GM12878 (cell line): ENCODE data around the gene MEAF6. TPM values are rescaled to one million over a fixed set of nuclear protein-coding genes. Genes with fewer than 3 reads are reported as not detected.

Experiments
- ATAC-seq: fragments of 200-7000 bp; cut with Tn5 transposase; 3 replicates; pipeline ENCODE4 v1.9.1; 2020; ENCODE audit warnings: mild to moderate bottlenecking, moderate library complexity
- BruUV-seq: library from RNA; stranded (reverse); fragments of 400-500 nt; replicated peaks from 2 replicates; lab custom pipeline; 2021; lab: Mats Ljungman, UMichigan
- CTCF ChIA-PET: fragments of 300-600 bp; sonication (Branson Sonifier 250); formaldehyde crosslinking; extraction: SDS; loops from one replicate; lab custom pipeline; 2021; ENCODE audit warnings: inconsistent platforms; lab: Yijun Ruan, JAX
- POLR2A ChIA-PET: fragments of 350-600 bp; formaldehyde crosslinking; extraction: SDS; loops from one replicate; lab custom pipeline; 2021; ENCODE audit warnings: inconsistent platforms; lab: Charles Lee
- RAD21 ChIA-PET: fragments of 300-600 bp; sonication (Branson Sonifier 250); formaldehyde crosslinking; loops from one replicate; lab custom pipeline; 2023; ENCODE audit warnings: antibody characterized with exemption; ENCODE audit not compliant: unreplicated experiment; lab: Charles Lee
- SMC1A ChIA-PET: fragments of 300-600 bp; sonication (Branson Sonifier 250); formaldehyde crosslinking; loops from one replicate; lab custom pipeline; 2023; ENCODE audit not compliant: unreplicated experiment, uncharacterized antibody; lab: Charles Lee
- DNase-seq: peaks from one replicate; pipeline ENCODE4 v3.0.0-alpha.2; 2011; ENCODE audit warnings: low read depth, low spot score
- FAIRE-seq: peaks from 3 replicates; lab custom pipeline; 2011; peaks lifted over from hg19 to GRCh38; lab: Jason Lieb, UNC
- H2AFZ ChIP-seq: 2 replicates; pipeline ENCODE4 v1.6.0; 2011; ENCODE audit warnings: low read depth, low read length, control low read depth; ENCODE audit not compliant: control insufficient read depth
- H3K27ac ChIP-seq: 2 replicates; pipeline ENCODE4 v1.5.1; 2011; ENCODE audit warnings: control low read depth; ENCODE audit not compliant: control insufficient read depth, insufficient read depth
- H3K27me3 ChIP-seq, 2 experiments: replicated peaks in 1 of 2; 2 replicates each; pipeline versions ENCODE4 v1.6.0 to v1.6.1; 2011; ENCODE audit warnings: low read length in 1 of 2; ENCODE audit not compliant: control insufficient read depth in 2 of 2, insufficient read depth in 2 of 2
- H3K36me3 ChIP-seq, 2 experiments: 2 replicates each; pipeline ENCODE4 v1.5.1; 2011; ENCODE audit warnings: low read length in 1 of 2; ENCODE audit not compliant: control insufficient read depth in 2 of 2, insufficient read depth in 2 of 2
- H3K4me1 ChIP-seq: 2 replicates; pipeline ENCODE4 v1.6.1; 2011; ENCODE audit warnings: mild to moderate bottlenecking, low read length, moderate library complexity, mixed read lengths; ENCODE audit not compliant: control insufficient read depth, insufficient read depth
- H3K4me2 ChIP-seq: 2 replicates; pipeline ENCODE4 v1.6.0; 2011; ENCODE audit warnings: control low read depth; ENCODE audit not compliant: control insufficient read depth, insufficient read depth
- H3K4me3 ChIP-seq: fragments of 200-600 bp; sonication (generic); 2 replicates; pipeline ENCODE4 v1.5.1; 2016
- H3K79me2 ChIP-seq: 2 replicates; pipeline ENCODE4 v1.6.0; 2011; ENCODE audit warnings: low read length; ENCODE audit not compliant: control insufficient read depth, insufficient read depth
- H3K9ac ChIP-seq: 2 replicates; pipeline ENCODE4 v1.8.0; 2011; ENCODE audit warnings: low read length, control low read depth, mixed read lengths; ENCODE audit not compliant: control insufficient read depth, insufficient read depth
- H3K9me3 ChIP-seq: replicated peaks from 3 replicates; pipeline ENCODE4 v1.5.1; 2011; ENCODE audit warnings: mild to moderate bottlenecking, low read length; ENCODE audit not compliant: control insufficient read depth, insufficient read depth
- H4K20me1 ChIP-seq: 2 replicates; pipeline ENCODE4 v1.6.0; 2011; ENCODE audit not compliant: control insufficient read depth, insufficient read depth
- BACH1 ChIP-seq: fragments of 450-650 bp; IDR thresholded peaks from 2 replicates; pipeline ENCODE4 v1.6.1; 2017; ENCODE audit warnings: mild to moderate bottlenecking, borderline replicate concordance
- BMI1 ChIP-seq: fragments of 450-650 bp; IDR thresholded peaks from 2 replicates; pipeline ENCODE4 v1.6.1; 2016; ENCODE audit warnings: mild to moderate bottlenecking, moderate library complexity, borderline replicate concordance
- BRCA1 ChIP-seq: IDR thresholded peaks from 2 replicates; pipeline ENCODE4 v1.6.1; 2011; ENCODE audit warnings: low read depth, low read length, improper control_type of control experiment
- CHD4 ChIP-seq: fragments of 200-600 bp; sonication (generic); IDR thresholded peaks from 2 replicates; pipeline ENCODE4 v1.6.1; 2016; ENCODE audit warnings: mild to moderate bottlenecking
- ESRRA ChIP-seq: IDR thresholded peaks from 2 replicates; pipeline ENCODE4 v1.6.1; 2012; ENCODE audit warnings: mild to moderate bottlenecking, low read length, improper control_type of control experiment
- ETV6 ChIP-seq, 2 experiments: fragments of 450-650 bp in 1 of 2; IDR thresholded peaks in 1 of 2; conservative IDR thresholded peaks in 1 of 2; 2 replicates each; pipeline ENCODE4 v1.6.1; 2014; ENCODE audit warnings: antibody characterized with exemption in 1 of 2, borderline replicate concordance in 1 of 2, low read depth in 1 of 2, mild to moderate bottlenecking in 1 of 2, moderate library complexity in 1 of 2
- FOXM1 ChIP-seq: IDR thresholded peaks from 2 replicates; pipeline ENCODE4 v1.6.1; 2012; ENCODE audit warnings: low read depth, mild to moderate bottlenecking, inconsistent platforms, low read length, moderate library complexity
- MEF2A ChIP-seq: IDR thresholded peaks from 2 replicates; pipeline ENCODE4 v1.6.1; 2011; ENCODE audit warnings: low read depth, mild to moderate bottlenecking, low read length, moderate library complexity; ENCODE audit not compliant: insufficient read depth
- RAD51 ChIP-seq: fragments of 450-650 bp; IDR thresholded peaks from 2 replicates; pipeline ENCODE4 v1.6.1; 2016; ENCODE audit warnings: moderate library complexity, mild to moderate bottlenecking, inconsistent platforms
- RUNX3 ChIP-seq: IDR thresholded peaks from 2 replicates; pipeline ENCODE4 v1.6.1; 2012; ENCODE audit warnings: low read length, inconsistent platforms
- STAT3 ChIP-seq: IDR thresholded peaks from 2 replicates; pipeline ENCODE4 v1.6.1; 2011; ENCODE audit warnings: low read depth, low read length, improper control_type of control experiment
- TCF12 ChIP-seq: IDR thresholded peaks from 2 replicates; pipeline ENCODE4 v1.6.1; 2011; ENCODE audit warnings: low read depth, mild to moderate bottlenecking, low read length
- TCF7 ChIP-seq: IDR thresholded peaks from 2 replicates; pipeline ENCODE4 v1.6.1; 2014; ENCODE audit warnings: antibody characterized with exemption, borderline replicate concordance
- YY1 ChIP-seq: IDR thresholded peaks from 2 replicates; pipeline ENCODE4 v1.6.1; 2011; ENCODE audit warnings: low read depth, mild to moderate bottlenecking, low read length
- ZNF622 ChIP-seq: fragments of 450-650 bp; IDR thresholded peaks from 2 replicates; pipeline ENCODE4 v1.6.1; 2017; ENCODE audit warnings: mild to moderate bottlenecking, inconsistent platforms
- WGBS: methylation state at CpG from one replicate; pipeline ENCODE4 v1.1.6; 2016; ENCODE audit warnings: low lambda C conversion rate; ENCODE audit not compliant: insufficient replicate concordance, insufficient coverage; ENCODE audit errors: missing lambda C conversion rate; 5-methylcytosine and 5-hydroxymethylcytosine counted together
- in situ Hi-C: fragments of 300-500 bp; cut with MboI; formaldehyde crosslinking; loops from 9 replicates; pipeline ENCODE4 v1.14.3; 2018; ENCODE audit warnings: mixed read lengths
- intact Hi-C: fragments of 100-400 bp; cut with micrococcal nuclease; formaldehyde crosslinking; loops from one replicate; pipeline ENCODE4 v1.14.2; 2022; ENCODE audit not compliant: unreplicated experiment
- polyA plus RNA-seq, 11 experiments: library from polyadenylated mRNA; depleted of rRNA in 4 of 11; unstranded in 6 of 11; stranded (reverse) in 5 of 11; fragments of >200 nt; fragmentation: Nextera tagmentation in 4 of 11; fragmentation: Illumina TruSeq in 1 of 11; extraction: Ambion mirVana in 4 of 11; extraction: Trizol in 1 of 11; gene quantifications; 1 replicate in 1 of 11; 2 replicates in 10 of 11; pipeline versions ENCODE4 v1.2.1 to v1.2.3, GENCODE V29; 2011 to 2016; ENCODE audit warnings: inconsistent platforms in 2 of 11, missing spikeins in 2 of 11, low read depth in 1 of 11
- total RNA-seq, 4 experiments: library from RNA; depleted of rRNA in 3 of 4; stranded (reverse); fragments of >200 nt in 3 of 4; fragmentation: Illumina TruSeq in 1 of 4; extraction: Trizol in 1 of 4; gene quantifications; 2 replicates each; pipeline versions ENCODE4 v1.2.1 to v1.2.3, GENCODE V29; 2013 to 2021
- TF ChIP-seq, protein P1 (sequence below): fragments of 450-650 bp; IDR thresholded peaks from 2 replicates; pipeline ENCODE4 v1.6.1; 2017; ENCODE audit warnings: mild to moderate bottlenecking, moderate library complexity
- TF ChIP-seq, protein P2 (sequence below): IDR thresholded peaks from 2 replicates; pipeline ENCODE4 v1.6.1; 2011; ENCODE audit warnings: mild to moderate bottlenecking, low read depth, low read length, moderate library complexity; ENCODE audit not compliant: insufficient replicate concordance
- TF ChIP-seq, protein P3 (sequence below): fragments of 150-350 bp; IDR thresholded peaks from 2 replicates; pipeline ENCODE4 v1.6.1; 2014; ENCODE audit warnings: mild to moderate bottlenecking, low read depth, low read length

MEAF6 gene
- total and polyA plus RNA-seq, 10 of the 15 experiments (the other 5 are each of a cell fraction or from before 2014, with no cell fraction given) = 30.8 to 75.0 (median 58.1) TPM

DNA sequence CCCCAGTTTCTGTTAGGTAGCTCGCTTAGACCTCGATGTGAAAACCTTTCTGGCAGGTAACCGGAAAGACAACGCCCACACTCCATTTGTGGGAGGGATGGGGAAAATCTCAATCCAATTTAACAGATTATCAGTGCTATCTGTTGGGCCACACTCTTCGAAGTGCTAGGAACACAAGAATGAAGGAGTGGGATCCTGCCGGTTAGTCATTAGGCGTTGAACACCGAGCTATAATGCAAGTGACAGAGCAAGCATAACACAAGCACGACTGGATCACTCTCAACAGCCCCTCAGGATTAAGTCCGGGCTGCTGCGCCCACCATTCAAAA lies 39.0 kb upstream of the MEAF6 start:
- DNase-seq = no peak
- Histone ChIP-seq H3K79me2 (peaks cover 18% of the 10 kb centered on the region), H3K9ac (peak overlapping the region; percentile 78), H3K4me3 (peak overlapping the region; percentile 97), H3K4me1 (peaks cover 6% of the 10 kb centered on the region; the same call in 1 of the 2 replicates), H4K20me1 (no peaks in the 10 kb centered on the region), H3K9me3 (peaks cover 2% of the 10 kb centered on the region; the same call in 1 of the 3 replicates), H3K4me2 (peak overlapping the region; percentile 73), H3K27me3 (no peaks in the 10 kb centered on the region), H3K36me3 (no peaks in the 10 kb centered on the region; a peak in 2 of 4 replicates), H2AFZ (no peak overlapping the region)
- ChIA-PET CTCF (interaction anchor here (0.5 to 2.3 kb wide), 6 partner anchors 10 to 130 kb away, joined by 3 to 8 read pairs (median 4); partner anchors contain the start of gene MEAF6), POLR2A (interaction anchor here (0.5 to 1.8 kb wide), 6 partner anchors 39 to 379 kb away, joined by 3 to 9 read pairs (median 4); partner anchors contain the start of genes MEAF6 and ZC3H12A), RAD21 (interaction anchor here (0.6 to 1.4 kb wide), 6 partner anchors 39 to 138 kb away, joined by 3 to 5 read pairs (median 3); partner anchors contain the start of genes GNL2 and MEAF6), SMC1A (interaction anchor here (0.6 to 1.9 kb wide), 6 partner anchors 33 to 136 kb away, joined by 3 to 7 read pairs (median 3); a partner anchor contains a TSS)
- no peak for FAIRE-seq
- ATAC-seq = peak; percentile 43
- under 1% methylated on average over 11 of the region's 11 CpGs for WGBS
- intact Hi-C loops (loop anchor here (5.0 kb wide), 1 partner anchor 41 kb away; the partner anchor contains the start of gene MEAF6), in situ Hi-C loops (no loop called here)
- no TSS peak for BruUV-seq
- no peak for TF ChIP-seq BACH1
- no peak for TF ChIP-seq MEF2A
- TF ChIP-seq ETV6 (conservative IDR thresholded peaks at IDR 0.05 in 1 of 2, IDR thresholded peaks at IDR 0.05 in 1 of 2; ENCODE audit: borderline replicate concordance in 1 of 2, low read depth in 1 of 2) = no peak
- TF ChIP-seq TCF12 = no peak
- TF ChIP-seq, protein P1, sequence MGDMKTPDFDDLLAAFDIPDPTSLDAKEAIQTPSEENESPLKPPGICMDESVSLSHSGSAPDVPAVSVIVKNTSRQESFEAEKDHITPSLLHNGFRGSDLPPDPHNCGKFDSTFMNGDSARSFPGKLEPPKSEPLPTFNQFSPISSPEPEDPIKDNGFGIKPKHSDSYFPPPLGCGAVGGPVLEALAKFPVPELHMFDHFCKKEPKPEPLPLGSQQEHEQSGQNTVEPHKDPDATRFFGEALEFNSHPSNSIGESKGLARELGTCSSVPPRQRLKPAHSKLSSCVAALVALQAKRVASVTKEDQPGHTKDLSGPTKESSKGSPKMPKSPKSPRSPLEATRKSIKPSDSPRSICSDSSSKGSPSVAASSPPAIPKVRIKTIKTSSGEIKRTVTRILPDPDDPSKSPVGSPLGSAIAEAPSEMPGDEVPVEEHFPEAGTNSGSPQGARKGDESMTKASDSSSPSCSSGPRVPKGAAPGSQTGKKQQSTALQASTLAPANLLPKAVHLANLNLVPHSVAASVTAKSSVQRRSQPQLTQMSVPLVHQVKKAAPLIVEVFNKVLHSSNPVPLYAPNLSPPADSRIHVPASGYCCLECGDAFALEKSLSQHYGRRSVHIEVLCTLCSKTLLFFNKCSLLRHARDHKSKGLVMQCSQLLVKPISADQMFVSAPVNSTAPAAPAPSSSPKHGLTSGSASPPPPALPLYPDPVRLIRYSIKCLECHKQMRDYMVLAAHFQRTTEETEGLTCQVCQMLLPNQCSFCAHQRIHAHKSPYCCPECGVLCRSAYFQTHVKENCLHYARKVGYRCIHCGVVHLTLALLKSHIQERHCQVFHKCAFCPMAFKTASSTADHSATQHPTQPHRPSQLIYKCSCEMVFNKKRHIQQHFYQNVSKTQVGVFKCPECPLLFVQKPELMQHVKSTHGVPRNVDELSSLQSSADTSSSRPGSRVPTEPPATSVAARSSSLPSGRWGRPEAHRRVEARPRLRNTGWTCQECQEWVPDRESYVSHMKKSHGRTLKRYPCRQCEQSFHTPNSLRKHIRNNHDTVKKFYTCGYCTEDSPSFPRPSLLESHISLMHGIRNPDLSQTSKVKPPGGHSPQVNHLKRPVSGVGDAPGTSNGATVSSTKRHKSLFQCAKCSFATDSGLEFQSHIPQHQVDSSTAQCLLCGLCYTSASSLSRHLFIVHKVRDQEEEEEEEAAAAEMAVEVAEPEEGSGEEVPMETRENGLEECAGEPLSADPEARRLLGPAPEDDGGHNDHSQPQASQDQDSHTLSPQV = no peak
- no peak for TF ChIP-seq TCF7
- no peak for TF ChIP-seq CHD4
- TF ChIP-seq RUNX3 = no peak
- TF ChIP-seq ESRRA = no peak
- no peak for TF ChIP-seq ZNF622
- TF ChIP-seq RAD51 = no peak
- TF ChIP-seq, protein P2, sequence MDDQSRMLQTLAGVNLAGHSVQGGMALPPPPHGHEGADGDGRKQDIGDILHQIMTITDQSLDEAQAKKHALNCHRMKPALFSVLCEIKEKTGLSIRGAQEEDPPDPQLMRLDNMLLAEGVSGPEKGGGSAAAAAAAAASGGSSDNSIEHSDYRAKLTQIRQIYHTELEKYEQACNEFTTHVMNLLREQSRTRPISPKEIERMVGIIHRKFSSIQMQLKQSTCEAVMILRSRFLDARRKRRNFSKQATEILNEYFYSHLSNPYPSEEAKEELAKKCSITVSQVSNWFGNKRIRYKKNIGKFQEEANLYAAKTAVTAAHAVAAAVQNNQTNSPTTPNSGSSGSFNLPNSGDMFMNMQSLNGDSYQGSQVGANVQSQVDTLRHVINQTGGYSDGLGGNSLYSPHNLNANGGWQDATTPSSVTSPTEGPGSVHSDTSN = no peak
- TF ChIP-seq BMI1 = no peak
- TF ChIP-seq STAT3 = no peak
- no peak for TF ChIP-seq FOXM1
- TF ChIP-seq BRCA1 = no peak
- TF ChIP-seq YY1 = no peak
- TF ChIP-seq, protein P3, sequence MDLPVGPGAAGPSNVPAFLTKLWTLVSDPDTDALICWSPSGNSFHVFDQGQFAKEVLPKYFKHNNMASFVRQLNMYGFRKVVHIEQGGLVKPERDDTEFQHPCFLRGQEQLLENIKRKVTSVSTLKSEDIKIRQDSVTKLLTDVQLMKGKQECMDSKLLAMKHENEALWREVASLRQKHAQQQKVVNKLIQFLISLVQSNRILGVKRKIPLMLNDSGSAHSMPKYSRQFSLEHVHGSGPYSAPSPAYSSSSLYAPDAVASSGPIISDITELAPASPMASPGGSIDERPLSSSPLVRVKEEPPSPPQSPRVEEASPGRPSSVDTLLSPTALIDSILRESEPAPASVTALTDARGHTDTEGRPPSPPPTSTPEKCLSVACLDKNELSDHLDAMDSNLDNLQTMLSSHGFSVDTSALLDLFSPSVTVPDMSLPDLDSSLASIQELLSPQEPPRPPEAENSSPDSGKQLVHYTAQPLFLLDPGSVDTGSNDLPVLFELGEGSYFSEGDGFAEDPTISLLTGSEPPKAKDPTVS = no peak
- TF ChIP-seq, all 136 proteins: peak for 0
- peak overlapping the region; percentile 58 for H3K27ac ChIP-seq
